ENCODE measurements around the gene NAV3.

- TF ChIP-seq CTCF (IDR thresholded peaks at IDR 0.05; ENCODE audit: low read depth, low read length, poor library complexity, severe bottlenecking) = no peak
- no peak for TF ChIP-seq EZH2phosphoT487 (IDR thresholded peaks at IDR 0.05; ENCODE audit: borderline replicate concordance, low read length)
Measured at GRCh38 chr12:77841521-77841920, 10.8 kb downstream of the NAV3 start.
